ENCODE results near the gene ASB16. TPM values are rescaled to one million over a fixed set of nuclear protein-coding genes. Genes with fewer than 3 reads are reported as not detected.
A peak's percentile ranks its signal among the peaks of the same experiment; 100 is the strongest.

The ASB16 gene
- total and polyA plus RNA-seq, 10 donors = 0.09 to 0.57 (median 0.16) TPM; not detected in 7

- Histone ChIP-seq H3K36me3 (peaks cover 2 to 77% (median 69%) of the 10 kb centered on the region in 6 donors), H3K27me3 (replicated peaks in 1 of 7) (no peaks in the 10 kb centered on the region), H3K9me3 (no peaks in the 10 kb centered on the region), H3K27ac (peak overlapping the region in 3 of 8 donors; percentile 27 to 56 (median 50)), H3K4me3 (no peak overlapping the region), H3K4me1 (peaks cover 10 to 64% (median 34%) of the 10 kb centered on the region in 6 donors)
- DNase-seq = no peak
- no peak for TF ChIP-seq POLR2A (IDR thresholded peaks at IDR 0.05)
- peak in 2 of 3 donors; percentile 4 to 39 for TF ChIP-seq POLR2AphosphoS5 (IDR thresholded peaks at IDR 0.05)
- TF ChIP-seq CTCF (IDR thresholded peaks at IDR 0.05 in 8 of 11, conservative IDR thresholded peaks at IDR 0.05 in 3 of 11) = no peak
- intact Hi-C loops (cut with DNase I; ENCODE audit: low total_unique reads) = no loop called here
- WGBS, 5 donors = 71 to 84% (median 82%) methylated on average over 5 of the region's 5 CpGs
Measured at GRCh38 chr17:44191369-44191768, 20.9 kb downstream of the ASB16 start.

GRCh38 chr17:44191941-44192496 lies 21.5 kb downstream of the ASB16 start:
- DNase-seq = no peak
- intact Hi-C loops (cut with DNase I; ENCODE audit: low total_unique reads) = no loop called here
- Histone ChIP-seq H3K9me3 (no peaks in the 10 kb centered on the region), H3K27me3 (replicated peaks in 1 of 7) (no peaks in the 10 kb centered on the region), H3K36me3 (peaks cover 2 to 84% (median 74%) of the 10 kb centered on the region in 6 donors), H3K4me1 (peaks cover 10 to 71% (median 36%) of the 10 kb centered on the region in 6 donors), H3K27ac (peak overlapping the region in 3 of 8 donors; percentile 1 to 56 (median 50)), H3K4me3 (no peak overlapping the region)
- TF ChIP-seq POLR2AphosphoS5 (IDR thresholded peaks at IDR 0.05) (peak in 2 of 3 donors; percentile 12 to 30), POLR2A (IDR thresholded peaks at IDR 0.05) (no peak)
- 63 to 72% (median 66%) methylated on average over 6 to 7 of the region's 7 CpGs for WGBS, 5 donors

GRCh38 chr17:44192750-44193149 lies 22.2 kb downstream of the ASB16 start:
- DNase-seq = no peak
- TF ChIP-seq CTCF (IDR thresholded peaks at IDR 0.05 in 8 of 11, conservative IDR thresholded peaks at IDR 0.05 in 3 of 11) (no peak), POLR2AphosphoS5 (IDR thresholded peaks at IDR 0.05) (peak in 1 of 3 donors; percentile 62), POLR2A (IDR thresholded peaks at IDR 0.05) (no peak)
- Histone ChIP-seq H3K9me3 (no peaks in the 10 kb centered on the region), H3K36me3 (peaks cover 2 to 91% (median 80%) of the 10 kb centered on the region in 6 donors), H3K27ac (peak overlapping the region in 3 of 8 donors; percentile 7 to 56 (median 50)), H3K4me1 (peaks cover 15 to 72% (median 38%) of the 10 kb centered on the region in 6 donors), H3K27me3 (replicated peaks in 1 of 7) (no peaks in the 10 kb centered on the region), H3K4me3 (no peak overlapping the region)
- intact Hi-C loops (cut with DNase I; ENCODE audit: low total_unique reads) = no loop called here
- WGBS, 5 donors = 91 to 99% (median 97%) methylated on average over 4 to 5 of the region's 5 CpGs

- H3K9me3 ChIP-seq = no peaks in the 10 kb centered on the region
- intact Hi-C loops (cut with DNase I; ENCODE audit: low total_unique reads) = no loop called here
- no peak for DNase-seq
Measured at GRCh38 chr17:44193326-44194084, 23.0 kb downstream of the ASB16 start.

More at GRCh38 chr17:44193326-44194084, 23.0 kb downstream of the ASB16 start:
- TF ChIP-seq POLR2AphosphoS5 (IDR thresholded peaks at IDR 0.05) = peak in 2 of 3 donors; percentile 16 to 64
- no peak for TF ChIP-seq CTCF (IDR thresholded peaks at IDR 0.05 in 8 of 11, conservative IDR thresholded peaks at IDR 0.05 in 3 of 11)
- Histone ChIP-seq H3K4me3 (no peak overlapping the region), H3K36me3 (peaks cover 2 to 93% (median 81%) of the 10 kb centered on the region in 6 donors), H3K4me1 (peaks cover 14 to 72% (median 38%) of the 10 kb centered on the region in 6 donors), H3K27ac (peak overlapping the region in 2 of 8 donors; percentile 7 to 50), H3K27me3 (replicated peaks in 1 of 7) (no peaks in the 10 kb centered on the region)
- 88 to 95% (median 93%) methylated on average over 12 to 14 of the region's 14 CpGs for WGBS, 5 donors

Data from spleen (tissue), 11 donors.